RWPE2 (cell line): Measurements from ENCODE around the gene GORAB.
A peak's percentile ranks its signal among the peaks of the same experiment; 100 is the strongest.

Source experiments
- ATAC-seq: fragments of 200-7000 bp; cut with Tn5 transposase; 3 replicates; pipeline ENCODE4 v1.9.1; 2021; ENCODE audit warnings: low read depth
- DNase-seq: peaks from one replicate; pipeline ENCODE4 v3.0.0-alpha.2; 2020; ENCODE audit warnings: low spot score
- H3K27ac ChIP-seq: fragments of 450-650 bp; 2 replicates; pipeline ENCODE4 v1.5.1; 2017; ENCODE audit warnings: mild to moderate bottlenecking; ENCODE audit not compliant: poor library complexity, severe bottlenecking
- H3K27me3 ChIP-seq: fragments of 250-450 bp; sonication (Bioruptor Pico); 2 replicates; pipeline ENCODE4 v1.5.1; 2021; ENCODE audit warnings: mild to moderate bottlenecking, moderate library complexity; ENCODE audit not compliant: insufficient read depth, poor library complexity, severe bottlenecking
- H3K36me3 ChIP-seq: fragments of 250-450 bp; sonication (Bioruptor Pico); 2 replicates; pipeline ENCODE4 v1.5.1; 2020; ENCODE audit warnings: low read depth, mild to moderate bottlenecking, moderate library complexity
- H3K4me1 ChIP-seq: fragments of 250-450 bp; sonication (Bioruptor Pico); 2 replicates; pipeline ENCODE4 v1.5.1; 2021; ENCODE audit warnings: mild to moderate bottlenecking, moderate library complexity; ENCODE audit not compliant: insufficient read depth, poor library complexity, severe bottlenecking
- H3K4me3 ChIP-seq: fragments of 250-450 bp; sonication (Bioruptor Pico); 2 replicates; pipeline ENCODE4 v1.5.1; 2021; ENCODE audit warnings: mild to moderate bottlenecking, moderate library complexity; ENCODE audit not compliant: severe bottlenecking
- H3K9me3 ChIP-seq: fragments of 250-450 bp; sonication (Bioruptor Pico); 2 replicates; pipeline ENCODE4 v1.5.1; 2021; ENCODE audit warnings: mild to moderate bottlenecking, moderate library complexity; ENCODE audit not compliant: severe bottlenecking
- CTCF ChIP-seq: fragments of 450-650 bp; IDR thresholded peaks from one replicate; pipeline ENCODE4 v1.5.1; 2017; ENCODE audit warnings: mild to moderate bottlenecking, moderate library complexity; ENCODE audit not compliant: poor library complexity, severe bottlenecking

Gene GORAB

DNA sequence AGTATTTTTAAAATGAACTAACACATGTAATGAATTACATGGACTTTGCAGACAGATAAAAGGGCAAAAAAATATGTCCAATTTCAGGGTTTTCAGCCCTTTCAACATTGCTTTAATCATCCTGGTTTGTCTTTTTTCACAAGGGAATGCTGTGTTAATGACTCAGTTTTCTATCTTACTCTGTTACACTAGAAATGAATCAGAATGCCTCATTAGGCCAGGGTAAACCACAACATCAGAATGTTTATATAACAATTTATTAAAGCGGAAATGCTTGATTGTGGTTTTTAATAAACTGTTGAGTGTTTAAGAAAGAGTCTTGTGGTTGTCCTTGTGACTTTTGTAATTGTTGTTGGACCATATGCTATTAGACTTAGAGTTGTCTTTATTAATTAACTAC is 13.5 kb downstream of the GORAB start:
- no peak for DNase-seq
- TF ChIP-seq CTCF, result no peak

GRCh38 chr1:170547255-170547654 is 15.3 kb downstream of the GORAB start:
- Histone ChIP-seq H3K27me3 (no peaks in the 10 kb centered on the region), H3K27ac (no peak overlapping the region), H3K4me1 (no peaks in the 10 kb centered on the region), H3K36me3 (peaks cover 85% of the 10 kb centered on the region), H3K9me3 (no peaks in the 10 kb centered on the region), H3K4me3 (no peak overlapping the region)
- no peak for TF ChIP-seq CTCF
- ATAC-seq (no peak), DNase-seq (no peak)

More for the DNA sequence above, 13.5 kb downstream of the GORAB start:
- Histone ChIP-seq H3K36me3 (peaks cover 87% of the 10 kb centered on the region), H3K27me3 (no peaks in the 10 kb centered on the region), H3K4me1 (no peaks in the 10 kb centered on the region), H3K4me3 (no peak overlapping the region), H3K9me3 (no peaks in the 10 kb centered on the region), H3K27ac (no peak overlapping the region)
- 0 out of 3 replicates have a peak, but pooled peaks have one; percentile 19 for ATAC-seq

GRCh38 chr1:170548497-170548896 is 16.5 kb downstream of the GORAB start:
- ATAC-seq (no peak), DNase-seq (no peak)
- Histone ChIP-seq H3K4me1 (no peaks in the 10 kb centered on the region), H3K27ac (no peak overlapping the region), H3K4me3 (no peak overlapping the region), H3K36me3 (peaks cover 83% of the 10 kb centered on the region), H3K9me3 (no peaks in the 10 kb centered on the region), H3K27me3 (no peaks in the 10 kb centered on the region)
- TF ChIP-seq CTCF, result no peak

DNA sequence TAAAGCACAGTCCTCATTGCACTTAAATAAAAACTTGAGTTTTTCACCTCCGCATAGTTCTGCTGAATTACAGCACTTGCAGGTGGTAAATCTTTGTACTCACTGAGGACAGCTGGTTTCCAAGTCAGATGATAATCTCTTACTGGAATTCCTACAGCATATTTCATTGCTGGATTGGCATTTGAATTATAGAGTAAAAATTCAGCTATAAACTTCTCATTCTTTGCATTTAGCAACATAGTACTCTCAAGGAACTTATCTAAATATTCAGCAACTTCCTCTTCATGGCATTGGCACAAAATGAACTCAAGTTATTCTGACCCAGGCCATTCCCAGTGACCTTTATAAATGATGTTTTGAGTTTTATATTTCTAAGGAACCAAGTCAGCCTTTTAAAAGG is 23.4 kb downstream of the GORAB start:
- Histone ChIP-seq H3K4me3 (no peak overlapping the region), H3K4me1 (no peaks in the 10 kb centered on the region), H3K27me3 (no peaks in the 10 kb centered on the region), H3K9me3 (no peaks in the 10 kb centered on the region), H3K27ac (no peak overlapping the region), H3K36me3 (peaks cover 19% of the 10 kb centered on the region)
- ATAC-seq (no peak), DNase-seq (no peak)
- TF ChIP-seq CTCF, result no peak

- Histone ChIP-seq H3K4me3 (no peak overlapping the region), H3K9me3 (no peaks in the 10 kb centered on the region), H3K27ac (no peak overlapping the region), H3K4me1 (no peaks in the 10 kb centered on the region), H3K27me3 (no peaks in the 10 kb centered on the region), H3K36me3 (peaks cover 14% of the 10 kb centered on the region)
- DNase-seq, result no peak
- ATAC-seq, result no peak
- TF ChIP-seq CTCF, result no peak
Measured at GRCh38 chr1:170556917-170557316, 25.0 kb downstream of the GORAB start.
